Measurements from ENCODE around the gene IGF2R.
"Not testable (repeated sequence)": the region's sequence is repeated elsewhere in the genome, so short reads cannot be mapped to it uniquely, and the experiment has no call there.

The IGF2R gene

DNA sequence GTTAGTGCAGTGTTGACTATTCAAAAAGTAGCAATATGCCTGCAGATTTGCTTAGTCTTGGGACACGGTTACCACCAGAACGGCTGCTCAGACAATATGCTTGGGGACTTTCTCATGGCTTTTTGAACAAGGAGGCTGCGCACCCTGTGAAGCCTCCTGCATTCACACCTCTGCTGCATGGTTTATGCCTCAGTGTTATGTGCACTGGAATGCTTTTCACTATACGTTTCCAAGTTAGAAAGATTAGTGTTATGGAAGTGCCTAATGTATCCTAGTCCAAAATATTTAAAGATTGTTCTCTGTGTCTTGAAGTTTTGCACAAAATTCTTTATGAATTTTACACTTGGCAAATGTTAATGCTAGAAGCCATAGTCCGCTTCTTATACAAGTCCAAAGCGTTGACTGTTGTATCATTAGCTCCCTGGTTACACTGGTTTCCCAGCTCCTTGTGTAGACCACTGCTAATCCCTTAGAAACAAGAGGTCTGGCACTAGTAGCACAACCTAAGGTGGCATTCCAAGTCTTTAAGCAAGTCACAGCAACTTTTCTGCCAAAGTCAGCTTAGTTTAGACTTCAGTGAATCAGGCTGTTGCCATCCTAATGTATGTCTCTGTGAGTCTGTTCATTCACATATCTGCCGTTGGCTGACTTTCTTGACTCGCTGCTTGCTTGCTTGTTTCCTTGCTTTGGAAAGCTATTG, 126.4 kb downstream of the IGF2R start:
- no peak for DNase-seq (ENCODE audit: low read depth)

- no peak for DNase-seq (ENCODE audit: low read depth)
These were observed 132.7 kb downstream of the IGF2R start for GRCh38 chr6:160101277-160102205.

DNA sequence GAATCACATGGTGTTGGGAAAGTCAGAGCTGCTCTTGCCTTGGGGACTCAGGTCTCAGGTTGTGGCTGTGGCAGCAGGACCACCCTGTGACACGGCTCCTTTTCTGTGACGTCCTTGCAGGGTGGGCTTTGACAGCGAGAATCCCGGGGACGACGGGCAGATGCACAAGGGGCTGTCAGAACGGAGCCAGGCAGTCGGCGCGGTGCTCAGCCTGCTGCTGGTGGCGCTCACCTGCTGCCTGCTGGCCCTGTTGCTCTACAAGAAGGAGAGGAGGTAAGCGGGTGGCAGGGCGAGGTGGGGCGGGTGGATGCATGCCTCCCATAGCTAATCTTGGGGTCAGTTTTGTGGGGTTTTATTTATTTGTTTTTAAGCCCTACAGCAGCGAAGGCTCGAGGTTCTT, 133.5 kb downstream of the IGF2R start:
- no peak for DNase-seq (ENCODE audit: low read depth)

DNA sequence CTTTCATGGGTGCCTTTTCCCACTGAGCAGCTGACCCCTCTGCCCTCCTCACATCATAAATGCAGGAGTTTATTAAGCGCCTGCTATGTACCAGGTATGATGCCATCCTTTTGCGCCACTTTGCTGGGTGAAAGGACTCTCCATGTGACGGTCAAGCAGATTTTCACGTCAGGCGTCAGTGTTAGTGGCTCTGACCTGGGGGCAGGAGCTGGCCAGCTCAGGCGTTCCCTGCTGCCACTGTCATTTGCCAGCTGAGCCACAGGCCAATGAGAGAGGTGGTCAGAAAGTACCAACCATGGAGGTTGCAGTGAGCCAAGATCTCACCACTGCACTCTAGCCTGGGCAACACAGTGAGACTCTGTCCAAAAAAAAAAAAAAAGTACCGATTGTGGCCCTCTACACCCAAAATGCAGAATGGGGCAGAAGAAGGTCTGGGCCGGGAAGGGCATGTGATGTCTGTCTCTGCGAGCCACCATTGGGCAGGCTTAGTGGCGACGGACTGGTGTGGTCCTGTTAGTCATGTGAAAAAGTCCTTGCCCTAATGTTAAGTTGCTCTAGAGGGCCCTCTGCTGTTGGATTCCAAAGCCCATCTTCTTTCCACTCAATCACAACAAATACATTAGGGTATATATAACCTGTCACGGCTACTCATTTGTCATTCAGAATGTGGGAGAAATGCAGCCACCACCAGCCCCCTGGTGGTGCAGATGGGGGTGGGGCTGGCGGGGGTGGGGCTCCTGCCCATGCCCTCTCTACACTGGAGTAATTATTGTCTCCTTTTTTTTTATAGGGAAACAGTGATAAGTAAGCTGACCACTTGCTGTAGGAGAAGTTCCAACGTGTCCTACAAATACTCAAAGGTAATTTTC, 134.3 kb downstream of the IGF2R start:
- no peak for DNase-seq (ENCODE audit: low read depth)

DNA sequence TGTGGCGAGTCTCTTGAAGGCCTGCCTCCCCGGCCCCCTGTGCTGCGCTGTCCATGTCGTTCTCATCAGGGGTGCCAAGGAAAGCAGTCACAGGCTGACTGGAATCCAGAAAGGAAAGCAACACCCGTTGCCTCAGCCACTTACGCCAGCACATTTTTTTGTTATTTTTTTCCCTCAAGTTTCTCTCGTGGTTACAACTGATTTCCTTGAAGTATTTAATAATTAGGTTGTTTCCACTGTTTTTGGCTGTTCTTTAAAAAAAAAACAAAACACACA, 134.9 kb downstream of the IGF2R start:
- no peak for DNase-seq (ENCODE audit: low read depth)

DNA sequence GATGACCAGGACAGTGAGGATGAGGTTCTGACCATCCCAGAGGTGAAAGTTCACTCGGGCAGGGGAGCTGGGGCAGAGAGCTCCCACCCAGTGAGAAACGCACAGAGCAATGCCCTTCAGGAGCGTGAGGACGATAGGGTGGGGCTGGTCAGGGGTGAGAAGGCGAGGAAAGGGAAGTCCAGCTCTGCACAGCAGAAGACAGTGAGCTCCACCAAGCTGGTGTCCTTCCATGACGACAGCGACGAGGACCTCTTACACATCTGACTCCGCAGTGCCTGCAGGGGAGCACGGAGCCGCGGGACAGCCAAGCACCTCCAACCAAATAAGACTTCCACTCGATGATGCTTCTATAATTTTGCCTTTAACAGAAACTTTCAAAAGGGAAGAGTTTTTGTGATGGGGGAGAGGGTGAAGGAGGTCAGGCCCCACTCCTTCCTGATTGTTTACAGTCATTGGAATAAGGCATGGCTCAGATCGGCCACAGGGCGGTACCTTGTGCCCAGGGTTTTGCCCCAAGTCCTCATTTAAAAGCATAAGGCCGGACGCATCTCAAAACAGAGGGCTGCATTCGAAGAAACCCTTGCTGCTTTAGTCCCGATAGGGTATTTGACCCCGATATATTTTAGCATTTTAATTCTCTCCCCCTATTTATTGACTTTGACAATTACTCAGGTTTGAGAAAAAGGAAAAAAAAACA, 136.1 kb downstream of the IGF2R start:
- DNase-seq (ENCODE audit: low read depth) = no peak

DNA sequence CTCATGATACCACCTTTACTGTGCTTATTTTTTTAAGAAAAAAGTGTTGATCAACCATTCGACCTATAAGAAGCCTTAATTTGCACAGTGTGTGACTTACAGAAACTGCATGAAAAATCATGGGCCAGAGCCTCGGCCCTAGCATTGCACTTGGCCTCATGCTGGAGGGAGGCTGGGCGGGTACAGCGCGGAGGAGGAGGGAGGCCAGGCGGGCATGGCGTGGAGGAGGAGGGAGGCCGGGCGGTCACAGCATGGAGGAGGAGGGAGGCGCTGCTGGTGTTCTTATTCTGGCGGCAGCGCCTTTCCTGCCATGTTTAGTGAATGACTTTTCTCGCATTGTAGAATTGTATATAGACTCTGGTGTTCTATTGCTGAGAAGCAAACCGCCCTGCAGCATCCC, 137.1 kb downstream of the IGF2R start:
- no peak for DNase-seq (ENCODE audit: low read depth)

DNA sequence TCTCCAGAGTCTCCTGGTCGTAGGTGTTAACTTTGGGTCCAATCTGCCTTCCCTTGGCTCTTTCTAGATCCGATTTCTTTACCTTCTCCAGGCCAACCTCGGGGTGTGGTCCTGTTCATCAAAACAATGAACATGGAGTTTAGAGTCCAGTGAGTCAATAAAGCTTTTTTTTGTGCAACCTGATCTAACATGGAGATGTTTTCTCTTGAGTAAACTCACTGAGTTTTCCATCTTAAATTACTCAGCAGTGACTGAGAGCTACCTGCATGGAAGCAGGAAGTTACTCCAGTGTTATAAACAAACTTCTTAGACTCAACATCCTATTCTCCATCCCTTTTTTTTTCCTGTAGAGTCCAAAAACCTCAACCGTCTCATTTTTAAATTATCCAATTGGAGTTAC, 137.8 kb downstream of the IGF2R start:
- DNase-seq (ENCODE audit: low read depth) = no peak

GRCh38 chr6:160108077-160108476, 139.2 kb downstream of the IGF2R start:
- no peak for DNase-seq (ENCODE audit: low read depth)

DNA sequence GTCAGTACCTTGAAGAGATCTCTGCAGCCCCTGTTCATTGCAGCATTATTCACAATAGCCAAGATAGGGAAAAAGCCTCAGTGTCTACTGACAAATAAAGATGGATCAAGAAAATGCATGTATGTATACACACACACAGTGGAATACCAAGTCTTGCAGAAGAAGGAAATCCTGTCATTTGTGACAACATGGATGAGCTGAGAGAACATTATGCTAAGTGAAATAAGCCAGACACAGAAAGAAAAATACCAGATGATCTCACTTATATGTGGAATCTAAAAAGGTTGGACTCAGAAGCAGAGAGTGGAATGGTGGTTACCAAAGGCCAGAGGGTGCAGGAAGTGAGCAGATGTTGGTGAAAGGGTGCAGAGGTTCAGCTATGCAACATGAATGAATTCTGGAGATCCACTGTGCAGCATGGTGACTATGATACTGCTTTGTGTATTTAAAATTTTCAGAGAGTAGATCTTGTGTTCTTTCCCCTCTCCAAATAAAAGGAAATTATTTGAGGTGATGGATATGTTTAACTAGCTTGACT, 141.8 kb downstream of the IGF2R start:
- DNase-seq (ENCODE audit: low read depth) = no peak

DNA sequence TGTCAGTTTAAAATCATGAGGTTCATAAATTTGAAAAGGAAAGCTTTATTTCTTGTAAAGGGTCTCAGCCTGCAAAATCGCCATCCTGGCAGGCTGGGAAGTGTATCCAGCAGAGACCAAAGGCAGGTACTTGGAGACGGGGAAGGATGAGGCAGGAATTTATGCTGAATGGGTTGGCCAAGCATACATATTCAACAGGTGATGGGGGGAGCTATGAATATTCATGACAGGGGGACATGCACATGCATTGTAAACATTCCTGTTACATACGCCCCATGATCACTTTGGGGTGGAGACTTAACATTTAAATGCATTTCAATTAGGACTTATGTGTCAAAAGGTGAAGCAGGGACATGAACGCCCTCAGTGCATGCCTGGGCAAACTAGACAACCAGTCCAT, 142.9 kb downstream of the IGF2R start:
- no peak for DNase-seq (ENCODE audit: low read depth)

DNA sequence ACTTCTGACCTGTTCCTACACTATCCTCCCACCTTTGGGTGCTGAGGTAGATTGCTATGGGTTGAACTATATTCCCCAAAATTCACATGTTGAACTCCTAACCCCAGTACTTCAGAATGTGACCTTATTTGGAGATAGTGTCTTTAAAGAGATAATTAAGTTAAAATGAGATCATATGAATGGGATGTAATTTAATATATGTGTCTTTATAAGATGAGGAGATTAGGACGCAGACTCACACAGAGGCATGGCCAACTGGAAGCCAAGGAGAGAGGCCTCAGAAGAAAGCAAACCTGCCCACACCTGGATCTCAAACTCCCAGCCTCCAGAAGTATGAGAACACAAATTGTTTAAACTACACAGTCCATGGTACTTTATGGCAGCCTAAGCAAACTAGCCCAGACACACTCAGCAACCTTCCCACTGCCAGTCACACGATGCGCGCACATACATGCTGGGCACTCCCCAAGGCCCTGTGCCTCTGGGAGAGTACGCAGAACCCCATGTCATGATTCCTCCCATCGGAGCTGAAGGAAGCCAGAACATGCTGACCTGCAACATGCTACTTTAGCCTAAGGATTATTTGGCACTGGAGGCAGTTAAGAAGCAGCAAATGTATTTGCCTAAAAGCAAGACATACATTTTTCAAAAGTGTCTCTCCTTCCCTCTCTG, 143.9 kb downstream of the IGF2R start:
- no peak for DNase-seq (ENCODE audit: low read depth)

GRCh38 chr6:160114536-160114935, 145.7 kb downstream of the IGF2R start:
- not testable (repeated sequence) for DNase-seq (ENCODE audit: low read depth)

- no peak for DNase-seq (ENCODE audit: low read depth)
These were observed 146.5 kb downstream of the IGF2R start for GRCh38 chr6:160115421-160115820.

DNA sequence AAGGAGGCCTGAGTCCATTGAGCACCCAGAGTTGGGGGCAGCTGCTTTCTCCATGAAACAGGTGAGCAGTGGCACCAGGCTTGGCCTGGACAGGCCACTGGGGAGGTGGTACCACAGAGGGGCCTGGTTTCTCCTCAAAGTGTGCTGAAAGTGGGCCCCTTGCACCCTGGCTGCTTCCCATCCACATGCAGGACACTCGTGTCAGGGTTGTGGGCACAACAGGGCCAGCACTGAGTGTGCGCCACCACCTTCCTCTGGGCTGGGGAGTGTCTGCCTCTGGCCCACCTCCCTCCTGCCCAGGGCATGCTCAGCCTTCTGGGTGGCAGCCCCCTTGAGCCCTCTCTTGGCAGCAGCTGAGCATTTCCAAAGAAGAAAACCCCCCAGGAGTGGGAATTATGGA, 147.5 kb downstream of the IGF2R start:
- DNase-seq (ENCODE audit: low read depth) = no peak

GRCh38 chr6:160117137-160117536, 148.3 kb downstream of the IGF2R start:
- no peak for DNase-seq (ENCODE audit: low read depth)

DNA sequence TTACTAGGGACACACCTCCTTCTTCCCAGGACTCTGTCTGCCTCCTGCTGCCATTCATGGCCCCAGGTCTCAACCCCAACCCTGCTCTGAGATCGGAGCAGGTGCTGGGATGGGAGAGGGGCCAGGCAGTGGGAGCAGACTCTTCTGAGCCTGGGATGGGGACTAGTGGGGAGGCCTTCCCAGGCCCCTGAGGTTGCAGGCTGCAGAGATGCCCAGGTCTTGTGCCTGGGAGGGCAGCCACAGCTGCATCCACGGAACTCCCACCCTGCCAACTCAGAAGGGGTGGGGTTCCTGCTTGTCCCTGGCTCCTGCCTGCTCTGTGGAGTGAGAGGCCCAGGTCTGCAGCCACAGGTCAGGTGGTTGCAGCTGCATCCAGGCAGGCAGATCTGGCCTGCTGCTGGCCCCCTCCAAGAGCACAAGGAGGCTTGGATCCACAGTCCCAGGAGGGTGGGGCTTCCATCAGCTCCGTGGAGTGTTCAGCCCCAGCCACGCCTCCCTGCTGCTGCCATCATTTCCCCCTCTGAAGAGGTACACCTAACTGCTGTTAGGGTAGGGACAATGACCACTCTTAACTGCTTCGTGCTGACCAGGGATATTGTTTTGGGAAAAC, 149.8 kb downstream of the IGF2R start:
- DNase-seq (ENCODE audit: low read depth) = no peak

- DNase-seq (ENCODE audit: low read depth) = no peak
These were observed 151.2 kb downstream of the IGF2R start for GRCh38 chr6:160120087-160120486.

DNA sequence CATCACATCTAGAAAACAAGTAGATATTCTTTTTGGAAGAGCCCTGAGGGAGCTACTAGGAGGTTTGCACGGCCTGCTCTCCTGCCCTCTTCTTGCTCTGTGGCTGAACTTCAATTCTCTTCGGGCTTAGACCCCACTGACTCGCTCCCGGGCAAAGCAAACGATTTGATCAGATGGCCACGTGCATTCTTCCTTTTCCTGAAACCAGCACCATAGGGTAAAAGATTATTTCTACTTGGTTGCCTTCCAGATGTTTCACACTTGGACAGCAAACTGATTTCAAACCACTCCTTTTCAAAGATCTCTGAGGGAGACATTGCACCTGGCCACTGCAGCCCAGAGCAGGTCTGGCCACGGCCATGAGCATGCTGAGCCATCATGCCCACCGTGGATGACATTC, 152.7 kb downstream of the IGF2R start, which contains the start of gene SLC22A1:
Gene SLC22A1 (plus strand): TSS at position 258 of the 400 bp plus-strand sequence. CDS start 121 bp downstream, at position 379.
- no peak for DNase-seq (ENCODE audit: low read depth)

DNA sequence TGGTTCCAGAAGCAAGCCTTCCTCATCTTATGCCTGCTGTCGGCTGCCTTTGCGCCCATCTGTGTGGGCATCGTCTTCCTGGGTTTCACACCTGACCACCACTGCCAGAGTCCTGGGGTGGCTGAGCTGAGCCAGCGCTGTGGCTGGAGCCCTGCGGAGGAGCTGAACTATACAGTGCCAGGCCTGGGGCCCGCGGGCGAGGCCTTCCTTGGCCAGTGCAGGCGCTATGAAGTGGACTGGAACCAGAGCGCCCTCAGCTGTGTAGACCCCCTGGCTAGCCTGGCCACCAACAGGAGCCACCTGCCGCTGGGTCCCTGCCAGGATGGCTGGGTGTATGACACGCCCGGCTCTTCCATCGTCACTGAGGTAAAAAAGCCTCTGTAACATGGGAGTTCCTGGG, 153.1 kb downstream of the IGF2R start:
- DNase-seq (ENCODE audit: low read depth) = no peak

GRCh38 chr6:160122744-160123143, 153.9 kb downstream of the IGF2R start:
- DNase-seq (ENCODE audit: low read depth) = no peak

Measured in stimulated activated CD8-positive, alpha-beta memory T cell treated with anti-CD3 and anti-CD28 coated beads, Interleukin-15, amount 100 ng/mL, for 24 hours (primary cell).